GM21717 (cell line): Measurements from ENCODE around the gene POU5F1.
A peak's percentile ranks its signal among the peaks of the same experiment; 100 is the strongest.
"Not testable (repeated sequence)": the region's sequence is repeated elsewhere in the genome, so short reads cannot be mapped to it uniquely, and the experiment has no call there.

Experiments
- ATAC-seq: cut with Tn5 transposase; IDR thresholded peaks from one replicate; pipeline ENCODE4 v1.9.1; 2021; ENCODE audit warnings: mild to moderate bottlenecking, moderate library complexity; ENCODE audit not compliant: unreplicated experiment

Gene POU5F1

DNA sequence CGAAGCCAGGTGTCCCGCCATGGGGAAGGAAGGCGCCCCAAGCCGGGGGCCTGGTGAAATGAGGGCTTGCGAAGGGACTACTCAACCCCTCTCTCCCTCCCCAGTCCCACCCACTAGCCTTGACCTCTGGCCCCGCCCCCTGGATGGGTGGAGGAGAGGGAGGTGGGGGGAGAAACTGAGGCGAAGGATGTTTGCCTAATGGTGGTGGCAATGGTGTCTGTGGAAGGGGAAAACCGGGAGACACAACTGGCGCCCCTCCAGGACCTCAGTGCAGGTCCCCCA is at the start of gene POU5F1:
Gene POU5F1, minus strand, starts transcription at position 83 of the 282 bp plus-strand sequence. Its CDS starts 62 bp downstream, at position 21.
- ATAC-seq: no peak

DNA sequence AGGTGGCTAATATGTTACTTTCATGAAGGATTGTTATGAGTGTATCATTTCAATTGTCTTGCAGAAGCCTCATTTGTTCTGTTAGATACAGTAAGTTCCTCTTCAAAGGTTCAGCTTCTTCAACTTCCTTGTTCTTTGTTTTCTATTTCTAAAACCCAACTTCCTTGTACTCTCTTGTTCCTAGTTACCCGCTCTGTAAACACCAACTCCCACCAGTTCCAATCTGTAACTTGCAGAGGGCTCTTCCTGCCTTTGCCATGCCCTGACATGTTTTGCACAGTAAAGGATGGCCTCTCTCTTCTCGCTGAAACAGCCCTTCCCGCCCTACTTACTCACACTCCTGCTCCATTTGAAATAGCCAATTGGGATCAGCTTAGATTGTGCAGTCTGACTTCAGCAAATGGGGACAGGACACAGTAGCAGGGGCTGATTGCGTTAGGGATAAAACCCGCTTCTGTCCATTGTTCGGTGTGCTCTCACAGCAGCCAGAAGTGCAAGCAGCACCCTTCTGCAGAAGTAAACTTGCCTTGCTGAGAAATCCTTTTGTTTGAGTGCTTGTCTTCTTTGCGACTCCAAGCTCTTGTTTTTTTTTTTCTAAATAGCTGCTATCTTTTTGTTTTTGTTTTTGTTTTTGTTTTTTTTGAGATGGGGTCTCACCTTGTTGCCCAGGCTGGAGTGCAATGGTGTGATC is 45.9 kb upstream of the POU5F1 start:
- no peak for ATAC-seq

DNA sequence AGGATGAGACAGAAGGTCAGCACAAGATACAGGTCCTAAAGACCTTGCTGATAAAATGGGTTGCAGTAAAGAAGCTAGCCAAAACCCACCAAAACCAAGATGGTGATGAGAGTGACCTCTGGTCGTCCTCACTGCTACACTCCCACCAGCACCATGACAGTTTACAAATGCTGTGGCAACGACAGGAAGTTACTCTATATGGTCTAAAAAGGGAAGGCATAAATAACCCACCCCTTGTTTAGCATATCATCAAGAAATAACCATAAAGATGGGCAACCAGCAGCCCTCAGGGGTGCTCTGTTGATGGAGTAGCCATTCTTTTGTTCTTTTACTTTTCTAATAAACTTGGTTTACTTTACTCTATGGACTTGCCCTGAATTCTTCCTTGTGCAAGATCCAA is 44.7 kb upstream of the POU5F1 start:
- not testable (repeated sequence) for ATAC-seq

- ATAC-seq: no peak
Measured at GRCh38 chr6:31214516-31214915, 44.0 kb upstream of the POU5F1 start.

- ATAC-seq: no peak
Measured at GRCh38 chr6:31210741-31211532, 40.5 kb upstream of the POU5F1 start.

DNA sequence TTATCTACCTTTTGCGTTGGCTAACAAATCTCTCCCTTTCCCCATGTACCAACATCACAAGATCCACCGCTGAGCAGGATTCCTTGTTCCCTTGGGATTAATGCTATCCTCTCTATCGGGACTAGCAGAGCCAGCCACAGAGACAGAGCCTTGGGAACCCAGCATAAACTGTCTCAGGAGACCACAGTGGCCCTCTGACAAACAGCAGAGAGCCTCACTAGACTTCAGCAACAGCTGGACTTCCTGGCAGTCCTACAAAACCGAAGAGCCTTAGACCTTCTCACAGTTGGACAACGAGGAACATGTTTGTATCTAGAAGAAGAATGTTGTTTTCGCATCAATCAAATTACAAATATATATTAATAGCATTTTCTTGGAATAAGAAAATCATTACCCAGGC is 39.6 kb upstream of the POU5F1 start:
- no peak for ATAC-seq

DNA sequence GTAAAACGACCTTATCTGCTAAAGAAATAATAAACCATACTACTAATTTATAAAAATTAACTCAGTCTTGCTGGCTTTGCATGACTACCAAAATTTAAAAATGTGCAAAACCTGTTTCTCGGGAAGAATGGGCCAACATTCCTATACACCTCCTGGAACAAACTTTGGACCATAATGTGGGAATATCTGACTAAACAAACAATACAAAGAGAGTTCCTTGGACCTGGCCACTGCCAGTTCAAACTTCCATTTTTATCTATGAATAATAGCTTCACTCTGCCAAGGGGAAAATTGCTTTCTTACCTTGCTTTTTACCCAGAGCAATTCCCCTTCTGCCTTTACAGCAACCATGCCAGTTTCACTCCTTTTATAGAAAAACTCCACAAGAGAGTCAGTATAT is 38.7 kb upstream of the POU5F1 start:
- ATAC-seq: no peak

- no peak for ATAC-seq
Measured at GRCh38 chr6:31208506-31208905, 38.0 kb upstream of the POU5F1 start.

- ATAC-seq: no peak
Measured at GRCh38 chr6:31205638-31206037, 35.2 kb upstream of the POU5F1 start.

GRCh38 chr6:31204751-31205145 is 34.3 kb upstream of the POU5F1 start:
- ATAC-seq: no peak

GRCh38 chr6:31203345-31203979 is 33.0 kb upstream of the POU5F1 start:
- peak; percentile 40 for ATAC-seq

GRCh38 chr6:31202259-31203166 is 32.0 kb upstream of the POU5F1 start:
- ATAC-seq: no peak

GRCh38 chr6:31199105-31199452 is 28.6 kb upstream of the POU5F1 start:
- ATAC-seq: not testable (repeated sequence)

DNA sequence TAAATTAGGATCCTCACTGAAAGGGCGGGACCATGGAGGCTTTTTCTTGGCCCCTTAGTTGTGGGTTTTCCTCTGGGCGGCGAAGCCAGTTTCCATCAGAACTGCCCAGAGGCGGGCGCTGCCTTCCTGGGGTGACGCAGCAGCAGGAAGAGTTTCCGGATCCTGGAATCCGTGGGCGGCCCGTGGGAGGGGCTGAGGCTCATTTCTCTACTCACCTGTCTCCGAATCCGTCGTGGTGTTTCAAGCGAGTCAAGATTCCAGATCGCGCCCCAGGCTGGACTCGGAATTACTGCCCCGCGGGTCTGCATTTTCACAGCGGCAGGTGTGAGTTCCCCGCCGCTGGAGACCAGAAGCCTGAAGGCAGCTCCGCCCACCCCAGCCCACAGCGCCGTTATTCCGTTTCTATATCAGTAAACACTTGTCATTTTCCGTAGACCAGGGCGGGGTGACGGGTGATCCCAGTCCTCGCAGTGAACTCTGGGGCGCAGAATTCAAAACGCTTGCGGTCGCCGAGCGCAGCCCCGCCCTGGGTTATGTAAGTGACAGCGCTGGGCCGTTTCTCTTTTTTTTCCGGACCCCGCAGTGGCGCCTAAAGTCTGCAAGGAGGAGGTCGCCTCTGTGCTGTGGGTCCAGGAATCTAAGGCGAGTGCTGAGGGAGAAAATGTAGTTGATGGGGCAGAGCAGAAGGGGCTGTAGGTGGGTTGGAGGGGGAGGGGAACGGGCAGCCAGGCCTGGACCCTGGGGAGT is 27.2 kb upstream of the POU5F1 start:
- peak; percentile 40 for ATAC-seq

GRCh38 chr6:31196251-31197022 is 26.0 kb upstream of the POU5F1 start:
- not testable (repeated sequence) for ATAC-seq

- ATAC-seq: not testable (repeated sequence)
Measured at GRCh38 chr6:31195308-31195979, 25.0 kb upstream of the POU5F1 start.

GRCh38 chr6:31194061-31194834 is 23.8 kb upstream of the POU5F1 start:
- no peak for ATAC-seq

GRCh38 chr6:31193206-31193605 is 22.7 kb upstream of the POU5F1 start:
- no peak for ATAC-seq
